GM18909 (cell line): ENCODE measurements around the gene ING1.

Source experiments
- ATAC-seq: cut with Tn5 transposase; IDR thresholded peaks from one replicate; pipeline ENCODE4 v1.9.1; 2021; ENCODE audit warnings: mild to moderate bottlenecking; ENCODE audit not compliant: unreplicated experiment, poor library complexity

Gene ING1

GRCh38 chr13:110766671-110767430 is 53.4 kb downstream of the ING1 start:
- ATAC-seq = no peak

- no peak for ATAC-seq
These were observed 54.0 kb downstream of the ING1 start for GRCh38 chr13:110767476-110767875.

GRCh38 chr13:110769097-110769496 is 55.6 kb downstream of the ING1 start:
- ATAC-seq = no peak

- no peak for ATAC-seq
These were observed 57.2 kb downstream of the ING1 start for GRCh38 chr13:110770678-110771077.

GRCh38 chr13:110771194-110771593 is 57.7 kb downstream of the ING1 start:
- ATAC-seq = no peak

- ATAC-seq = no peak
These were observed 58.8 kb downstream of the ING1 start for GRCh38 chr13:110772091-110772984.
